AG10803 (cell line): ENCODE data around the gene ZNF276.
"Not testable (repeated sequence)": the region's sequence is repeated elsewhere in the genome, so short reads cannot be mapped to it uniquely, and the experiment has no call there.

Experiments used
- DNase-seq: peaks from one replicate; pipeline ENCODE4 v3.0.0; 2010; ENCODE audit warnings: low read depth
- H3K4me3 ChIP-seq: 2 replicates; pipeline ENCODE4 v1.5.1; 2011; ENCODE audit warnings: mild to moderate bottlenecking, low read length, control low read depth
- CTCF ChIP-seq: conservative IDR thresholded peaks from 2 replicates; pipeline ENCODE4 v1.5.1; 2011; ENCODE audit warnings: mild to moderate bottlenecking, low read length, control low read depth, inconsistent platforms

The ZNF276 gene

DNA sequence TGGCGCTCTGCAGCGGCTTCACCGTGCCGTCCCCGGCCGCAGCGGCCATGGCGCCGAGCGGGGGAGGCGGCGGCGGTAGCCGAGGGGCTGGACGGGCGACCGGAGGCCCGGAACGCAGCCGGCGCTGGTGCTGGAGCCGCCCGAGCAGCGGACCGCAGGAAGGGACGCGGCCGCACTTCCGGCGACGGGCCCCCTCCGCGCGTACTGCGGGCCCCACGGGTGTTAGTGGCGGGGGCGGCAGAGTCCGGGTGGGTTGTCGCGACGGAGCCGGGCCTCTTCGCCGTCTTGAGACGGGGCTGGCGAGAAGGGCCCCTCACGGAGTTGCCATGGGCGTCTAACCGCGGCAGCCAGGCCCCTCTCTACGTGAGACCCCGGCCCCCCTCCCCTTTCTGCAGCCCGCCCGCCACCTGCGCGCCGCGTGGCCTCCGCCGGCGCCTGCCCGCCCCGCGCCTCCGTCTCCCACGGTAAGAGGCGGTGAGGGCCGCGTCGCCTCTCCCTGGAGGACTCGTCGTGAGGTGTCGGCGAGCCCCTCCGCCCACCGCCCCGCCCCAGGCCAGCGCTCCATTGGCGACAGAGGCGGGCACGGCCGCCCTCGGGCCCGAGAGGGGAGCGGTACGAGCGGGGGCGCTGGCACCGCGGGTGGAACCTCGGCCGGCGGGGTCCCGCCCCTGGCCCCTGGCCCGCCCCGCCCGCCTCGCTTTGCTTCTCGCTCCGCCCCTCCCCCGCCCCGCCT, at the start of gene ZNF276, which contains the start of gene VPS9D1:
TSS of gene ZNF276 (plus strand) at position 725 of the 733 bp plus-strand sequence. CDS start 104 bp downstream, outside the sequence.
TSS of gene VPS9D1 (minus strand) at position 86 of the 733 bp plus-strand sequence. CDS start at position 49, 37 bp downstream.
- no peak for TF ChIP-seq CTCF
- H3K4me3 ChIP-seq = peak within 1 kb of the TSS; percentile 84
- DNase-seq = peak; percentile 77

- H3K4me3 ChIP-seq, DNase-seq: not testable (repeated sequence)
Measured at GRCh38 chr16:89671565-89671964, 49.8 kb upstream of the ZNF276 start.

DNA sequence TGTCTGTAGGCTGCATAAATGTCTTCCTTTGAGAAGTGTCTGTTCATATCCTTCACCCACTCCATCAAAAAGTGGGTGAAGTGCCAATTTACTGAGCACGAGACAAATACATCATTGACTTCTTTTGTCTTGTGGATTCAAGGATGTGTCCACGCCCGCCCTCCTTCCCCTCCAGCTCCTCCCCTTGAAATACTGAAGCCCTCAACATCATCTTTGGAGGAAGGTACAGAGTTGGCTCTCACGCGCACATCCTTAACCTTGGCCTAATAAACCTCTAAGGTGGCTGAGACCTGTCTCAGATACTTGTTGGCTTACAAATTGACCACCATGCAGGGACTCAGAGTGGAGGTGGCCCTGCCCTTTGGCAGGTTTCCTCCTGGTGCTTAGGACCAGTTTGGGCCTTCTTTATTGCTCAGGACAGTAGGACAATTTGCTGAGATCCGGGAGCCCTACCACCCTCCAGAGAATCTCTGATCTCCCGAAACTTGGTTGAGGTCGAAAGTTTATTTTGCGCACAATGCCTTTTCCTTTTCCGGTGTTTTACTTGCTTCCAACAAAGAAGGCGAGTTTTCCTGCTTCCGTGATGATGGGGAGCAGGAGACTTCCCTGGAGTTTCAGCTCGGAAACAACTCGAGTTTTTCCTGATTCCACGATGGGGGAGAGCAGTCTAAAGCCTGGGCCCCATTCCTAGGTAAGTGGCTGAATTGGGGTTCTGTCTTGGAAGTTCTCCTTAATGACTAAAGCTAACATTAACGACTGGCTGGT, 49.0 kb upstream of the ZNF276 start:
- DNase-seq = no peak
- H3K4me3 ChIP-seq = no peak overlapping the region
- TF ChIP-seq CTCF = no peak

GRCh38 chr16:89678258-89678657, 43.1 kb upstream of the ZNF276 start:
- DNase-seq = no peak
- H3K4me3 ChIP-seq = no peak overlapping the region
- no peak for TF ChIP-seq CTCF

DNA sequence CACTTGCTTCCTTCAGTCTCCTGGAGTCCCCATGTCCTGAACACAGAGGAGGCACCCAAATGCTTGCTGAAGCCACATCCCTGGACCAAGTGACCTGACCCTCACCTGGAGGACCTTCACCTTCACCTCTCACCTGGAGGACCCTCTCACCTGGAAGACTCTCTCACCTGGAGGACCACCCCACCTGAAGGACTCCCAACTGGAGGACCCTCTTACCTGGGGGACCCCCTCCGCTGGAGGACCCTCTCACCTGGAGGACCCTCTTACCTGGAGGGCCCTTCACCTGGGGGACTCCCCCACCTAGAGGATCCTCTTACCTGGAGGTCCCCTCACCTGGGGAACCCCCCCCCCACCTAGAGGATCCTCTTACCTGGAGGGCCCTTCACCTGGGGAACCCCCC, 35.4 kb upstream of the ZNF276 start:
- TF ChIP-seq CTCF = no peak
- H3K4me3 ChIP-seq = no peak overlapping the region
- DNase-seq = no peak

- DNase-seq = peak; percentile 79
- TF ChIP-seq CTCF = no peak
- peak within 1 kb of the TSS; percentile 85 for H3K4me3 ChIP-seq
Measured at GRCh38 chr16:89686520-89687091, 34.7 kb upstream of the ZNF276 start, which contains the start of gene CDK10. Gene CDK10 (plus strand): TSS chr16:89686689. CDS start chr16:89686711, 22 bp downstream.

DNA sequence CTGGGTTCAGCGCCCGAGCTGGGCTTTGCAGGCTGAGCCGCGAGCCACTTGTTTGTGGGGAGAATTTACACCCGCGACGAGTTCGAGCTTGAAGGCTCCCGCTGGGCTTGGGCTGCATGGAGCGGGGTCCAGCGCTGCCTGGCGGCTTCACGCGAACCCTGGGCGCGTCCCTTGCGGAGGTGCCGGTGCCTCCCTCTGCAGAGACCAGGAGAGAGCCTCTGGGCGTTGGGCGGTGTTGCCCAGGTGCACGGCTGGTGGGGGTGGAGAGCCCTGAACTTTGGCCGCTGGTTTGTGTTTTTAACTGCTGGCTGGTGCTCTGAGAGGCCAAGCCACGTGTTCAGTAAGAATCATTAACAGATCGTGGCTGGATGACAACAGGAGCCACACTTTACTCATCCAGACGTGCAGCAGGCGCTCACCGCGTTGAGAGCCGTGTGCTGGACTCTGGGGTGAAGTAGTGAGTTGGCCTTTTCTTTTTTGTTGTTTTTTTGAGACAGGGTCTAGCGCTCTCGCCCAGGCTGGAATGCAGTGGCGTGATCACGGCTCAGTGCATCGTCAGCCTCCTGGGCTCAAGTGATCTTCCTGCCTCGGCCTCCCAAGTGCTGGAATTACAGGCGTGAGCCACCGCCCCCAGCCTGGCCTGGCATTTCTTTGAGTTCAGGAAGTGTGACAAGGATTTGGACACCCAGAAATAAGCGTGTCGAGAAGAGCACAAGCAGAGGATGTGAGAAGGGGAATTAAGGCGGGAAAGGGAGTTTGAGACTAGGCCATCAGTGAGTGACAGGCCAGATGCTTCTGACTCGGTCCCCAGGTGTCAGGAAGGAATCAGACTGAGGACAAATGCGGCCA, 34.0 kb upstream of the ZNF276 start:
- peak; percentile 31 for DNase-seq
- TF ChIP-seq CTCF = no peak
- peak overlapping the region; percentile 85 for H3K4me3 ChIP-seq
